ENCODE results near the gene PPM1H.
"Not testable (repeated sequence)": the region's sequence is repeated elsewhere in the genome, so short reads cannot be mapped to it uniquely, and the experiment has no call there.

PPM1H gene

DNA sequence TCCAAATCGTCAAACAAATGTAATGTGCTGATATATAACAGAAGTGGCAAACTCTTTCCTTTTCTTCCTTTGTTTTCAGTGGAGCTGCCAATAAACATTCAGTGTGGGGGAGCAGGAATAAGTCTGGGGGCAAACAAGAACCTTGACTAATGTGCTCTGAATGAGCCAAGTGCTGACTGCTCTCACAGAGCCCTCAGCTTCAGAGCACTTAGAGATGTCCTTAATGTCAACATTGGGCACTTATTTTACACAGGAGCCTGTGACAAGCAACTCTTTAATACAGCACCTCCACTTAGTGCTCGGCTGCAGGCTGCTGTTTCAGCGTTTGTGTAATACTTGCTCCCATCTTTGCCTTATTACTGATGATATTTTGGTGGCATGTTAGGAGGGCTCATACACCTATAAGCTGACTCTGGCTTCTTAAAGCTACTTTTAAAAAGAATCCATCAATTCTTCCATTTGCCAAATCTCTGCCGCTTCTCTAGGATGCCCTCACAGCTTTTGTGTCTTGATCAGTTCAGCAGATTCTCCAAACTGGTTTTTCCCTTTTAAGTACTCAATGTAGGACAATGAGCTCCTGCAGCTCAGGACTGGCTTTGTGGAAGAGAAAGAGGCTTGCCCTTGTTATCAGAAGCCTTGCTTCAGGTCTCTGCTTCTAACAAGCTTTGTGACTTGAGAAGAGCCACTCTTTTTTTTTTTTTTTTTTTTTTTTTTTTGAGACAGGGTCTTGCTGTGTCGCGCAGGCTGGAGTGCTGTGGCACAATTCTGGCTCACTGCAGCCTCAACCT lies 261.7 kb downstream of the PPM1H start:
- 91% methylated on average over 3 of the region's 6 CpGs for WGBS
- H3K27ac ChIP-seq (ENCODE audit: low read length, poor library complexity, severe bottlenecking), result no peak overlapping the region

DNA sequence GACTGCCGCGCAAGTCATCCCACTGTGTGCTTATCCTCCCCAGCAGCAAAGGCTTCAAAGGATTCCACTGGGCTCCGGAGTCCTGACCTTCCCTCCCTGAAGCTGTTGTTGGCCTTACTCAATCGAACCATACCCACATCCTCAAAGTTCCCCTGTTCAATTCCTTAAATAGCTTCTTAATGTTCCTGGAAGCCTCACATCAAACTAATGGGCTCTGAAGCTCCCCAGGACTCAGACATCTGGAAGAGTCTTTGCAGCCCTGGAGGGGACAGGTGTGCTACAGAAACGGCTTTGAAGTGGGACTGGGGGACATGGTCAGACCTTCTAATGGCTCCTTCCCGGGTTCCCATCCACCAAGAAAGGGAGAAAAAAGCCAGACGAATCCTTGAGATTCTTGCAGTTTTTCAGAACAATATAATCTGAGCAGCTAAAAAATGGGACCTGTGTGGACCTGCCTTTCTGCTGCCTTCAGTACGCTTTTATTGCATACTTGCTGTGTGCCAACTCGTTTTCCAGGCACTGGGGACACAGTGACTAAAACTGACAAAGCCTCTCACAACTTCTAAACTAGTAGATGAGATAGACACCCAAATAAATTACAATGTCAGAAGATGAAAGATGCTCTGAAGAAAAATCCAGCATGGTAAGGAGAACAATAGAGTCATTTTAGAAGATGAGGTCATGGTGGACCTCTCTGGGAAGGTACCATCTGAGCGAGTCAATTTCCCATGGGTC lies 263.8 kb downstream of the PPM1H start:
- Histone ChIP-seq H3K79me1 (replicated peaks; ENCODE audit: low read length, poor library complexity, severe bottlenecking) (no peaks in the 10 kb centered on the region), H3K27ac (ENCODE audit: low read length, poor library complexity, severe bottlenecking) (no peak overlapping the region), H4K8ac (ENCODE audit: low read length) (no peak overlapping the region), H2AK5ac (ENCODE audit: low read length, severe bottlenecking) (no peak overlapping the region), H3K4me2 (ENCODE audit: low read length, poor library complexity, severe bottlenecking) (no peak overlapping the region), H3K27me3 (ENCODE audit: control insufficient read depth in 1 of 2, insufficient read depth in 1 of 2, low read length in 2 of 2) (no peaks in the 10 kb centered on the region), H3K9ac (ENCODE audit: low read length) (no peak overlapping the region), H3K4ac (ENCODE audit: low read depth in 1 of 2, low read length in 2 of 2) (no peak overlapping the region), H3K36me3 (ENCODE audit: control insufficient read depth in 1 of 2, insufficient read depth in 2 of 2, low read depth in 1 of 2, low read length in 2 of 2) (peaks cover 0 to 4% of the 10 kb centered on the region in 2 experiments), H3K18ac (ENCODE audit: low read depth in 1 of 2, low read length in 2 of 2) (no peak overlapping the region), H3K4me3 (ENCODE audit: insufficient read depth in 1 of 2, low read depth in 1 of 2, low read length in 2 of 2) (no peak overlapping the region), H2BK12ac (ENCODE audit: low read length in 2 of 2) (no peak overlapping the region), H2BK5ac (ENCODE audit: low read depth, low read length, poor library complexity, severe bottlenecking) (no peak overlapping the region), H3K4me1 (ENCODE audit: control insufficient read depth, insufficient read depth, low read depth, low read length) (no peaks in the 10 kb centered on the region), H2BK15ac (ENCODE audit: low read depth, poor library complexity, severe bottlenecking) (no peak overlapping the region), H3K23ac (ENCODE audit: low read length in 2 of 2) (no peak overlapping the region), H4K91ac (ENCODE audit: low read length) (no peak overlapping the region), H3K14ac (ENCODE audit: low read length in 2 of 2) (no peak overlapping the region), H3K9me3 (ENCODE audit: control insufficient read depth, low read length) (no peaks in the 10 kb centered on the region), H2BK120ac (ENCODE audit: low read depth, low read length) (no peak overlapping the region), H2AFZ (ENCODE audit: low read depth, low read length) (no peak overlapping the region)
- no peak for DNase-seq
- WGBS, result 90% methylated on average over 10 of the region's 10 CpGs

More for the DNA sequence above, 261.7 kb downstream of the PPM1H start:
- H2BK5ac ChIP-seq (ENCODE audit: low read depth, low read length, poor library complexity, severe bottlenecking), result no peak overlapping the region
- no peak overlapping the region for H2AK5ac ChIP-seq (ENCODE audit: low read length, severe bottlenecking)
- H3K9ac ChIP-seq (ENCODE audit: low read length), result no peak overlapping the region
- H3K9me3 ChIP-seq (ENCODE audit: control insufficient read depth, low read length), result peaks cover 6% of the 10 kb centered on the region
- no peak overlapping the region for H2BK12ac ChIP-seq (ENCODE audit: low read length in 2 of 2)
- no peak overlapping the region for H2BK15ac ChIP-seq (ENCODE audit: low read depth, poor library complexity, severe bottlenecking)
- H3K4ac ChIP-seq (ENCODE audit: low read depth in 1 of 2, low read length in 2 of 2), result no peak overlapping the region
- no peak overlapping the region for H3K23ac ChIP-seq (ENCODE audit: low read length in 2 of 2)
- H3K4me1 ChIP-seq (ENCODE audit: control insufficient read depth, insufficient read depth, low read depth, low read length), result no peaks in the 10 kb centered on the region
- no peak overlapping the region for H4K8ac ChIP-seq (ENCODE audit: low read length)
- no peaks in the 10 kb centered on the region for H3K79me1 ChIP-seq (replicated peaks; ENCODE audit: low read length, poor library complexity, severe bottlenecking)
- no peak overlapping the region for H3K4me2 ChIP-seq (ENCODE audit: low read length, poor library complexity, severe bottlenecking)
- H3K4me3 ChIP-seq (ENCODE audit: insufficient read depth in 1 of 2, low read depth in 1 of 2, low read length in 2 of 2), result no peak overlapping the region
- H2AFZ ChIP-seq (ENCODE audit: low read depth, low read length), result no peak overlapping the region
- DNase-seq, result no peak
- no peak overlapping the region for H4K91ac ChIP-seq (ENCODE audit: low read length)
- H3K14ac ChIP-seq (ENCODE audit: low read length in 2 of 2), result no peak overlapping the region
- no peak overlapping the region for H3K18ac ChIP-seq (ENCODE audit: low read depth in 1 of 2, low read length in 2 of 2)
- no peak overlapping the region for H2BK120ac ChIP-seq (ENCODE audit: low read depth, low read length)
- peaks cover 0 to 16% of the 10 kb centered on the region in 2 experiments for H3K36me3 ChIP-seq (ENCODE audit: control insufficient read depth in 1 of 2, insufficient read depth in 2 of 2, low read depth in 1 of 2, low read length in 2 of 2)
- H3K27me3 ChIP-seq (ENCODE audit: control insufficient read depth in 1 of 2, insufficient read depth in 1 of 2, low read length in 2 of 2), result no peaks in the 10 kb centered on the region

DNA sequence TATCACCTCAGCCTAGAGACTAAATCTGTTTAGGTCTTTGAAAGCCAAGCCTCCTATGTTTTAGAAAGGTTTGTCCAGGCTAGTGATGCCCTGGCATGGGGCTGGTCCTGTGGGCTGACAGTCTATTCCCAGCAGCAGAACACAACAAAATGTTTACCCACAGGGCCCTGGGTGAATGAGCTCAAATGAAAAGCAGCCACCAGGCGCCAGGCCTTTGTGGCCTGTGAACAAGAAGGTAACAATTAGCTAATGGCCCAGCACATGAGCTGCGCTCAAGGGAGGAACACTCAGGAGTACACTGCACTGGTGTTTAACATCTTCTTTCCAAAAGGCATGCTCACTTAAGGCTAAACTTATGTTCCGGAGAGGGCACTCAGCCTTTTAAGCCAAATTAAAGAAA lies 266.2 kb downstream of the PPM1H start:
- H3K23ac ChIP-seq (ENCODE audit: low read length in 2 of 2), result no peak overlapping the region
- no peaks in the 10 kb centered on the region for H3K79me1 ChIP-seq (replicated peaks; ENCODE audit: low read length, poor library complexity, severe bottlenecking)
- H3K4me3 ChIP-seq (ENCODE audit: insufficient read depth in 1 of 2, low read depth in 1 of 2, low read length in 2 of 2), result no peak overlapping the region
- no peak overlapping the region for H2BK120ac ChIP-seq (ENCODE audit: low read depth, low read length)
- H2BK12ac ChIP-seq (ENCODE audit: low read length in 2 of 2), result no peak overlapping the region
- no peak overlapping the region for H2AK5ac ChIP-seq (ENCODE audit: low read length, severe bottlenecking)
- no peak overlapping the region for H3K27ac ChIP-seq (ENCODE audit: low read length, poor library complexity, severe bottlenecking)
- no peak overlapping the region for H3K14ac ChIP-seq (ENCODE audit: low read length in 2 of 2)
- no peak overlapping the region for H4K8ac ChIP-seq (ENCODE audit: low read length)
- peak overlapping the region in 1 of 2 experiments; percentile 28 for H3K18ac ChIP-seq (ENCODE audit: low read depth in 1 of 2, low read length in 2 of 2)
- H3K27me3 ChIP-seq (ENCODE audit: control insufficient read depth in 1 of 2, insufficient read depth in 1 of 2, low read length in 2 of 2), result no peaks in the 10 kb centered on the region
- H2BK5ac ChIP-seq (ENCODE audit: low read depth, low read length, poor library complexity, severe bottlenecking), result no peak overlapping the region
- H3K9me3 ChIP-seq (ENCODE audit: control insufficient read depth, low read length), result no peaks in the 10 kb centered on the region
- H3K4me1 ChIP-seq (ENCODE audit: control insufficient read depth, insufficient read depth, low read depth, low read length), result peaks cover 1% of the 10 kb centered on the region
- H3K36me3 ChIP-seq (ENCODE audit: control insufficient read depth in 1 of 2, insufficient read depth in 2 of 2, low read depth in 1 of 2, low read length in 2 of 2), result no peaks in the 10 kb centered on the region
- WGBS, result 96% methylated on average over 3 of the region's 3 CpGs
- no peak overlapping the region for H3K9ac ChIP-seq (ENCODE audit: low read length)
- no peak overlapping the region for H3K4me2 ChIP-seq (ENCODE audit: low read length, poor library complexity, severe bottlenecking)
- H2AFZ ChIP-seq (ENCODE audit: low read depth, low read length), result no peak overlapping the region
- H2BK15ac ChIP-seq (ENCODE audit: low read depth, poor library complexity, severe bottlenecking), result no peak overlapping the region
- DNase-seq, result no peak
- H4K91ac ChIP-seq (ENCODE audit: low read length), result no peak overlapping the region
- H3K4ac ChIP-seq (ENCODE audit: low read depth in 1 of 2, low read length in 2 of 2), result no peak overlapping the region

DNA sequence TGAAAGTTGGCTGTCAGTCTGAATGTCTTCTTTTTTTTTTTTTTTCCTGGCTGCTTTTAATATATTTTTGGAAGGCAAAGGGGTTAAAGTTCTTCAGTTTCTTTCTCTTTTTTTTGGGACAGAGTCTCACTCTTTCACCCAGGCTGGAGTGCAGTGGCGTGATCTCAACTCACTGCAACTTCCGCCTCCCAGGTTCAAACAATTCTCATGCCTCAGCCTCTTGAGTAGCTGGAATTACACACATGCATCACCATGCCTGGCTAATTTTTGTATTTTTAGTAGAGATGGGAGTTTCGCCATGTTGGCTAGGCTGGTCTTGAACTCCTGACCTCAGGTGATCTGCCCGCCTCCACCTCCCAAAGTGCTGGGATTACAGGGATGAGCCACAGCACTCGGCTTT lies 270.0 kb downstream of the PPM1H start:
- DNase-seq; H3K14ac ChIP-seq (ENCODE audit: low read length in 2 of 2); H3K23ac ChIP-seq (ENCODE audit: low read length in 2 of 2); H3K9ac ChIP-seq (ENCODE audit: low read length); H2BK120ac ChIP-seq (ENCODE audit: low read depth, low read length); H3K36me3 ChIP-seq (ENCODE audit: control insufficient read depth in 1 of 2, insufficient read depth in 2 of 2, low read depth in 1 of 2, low read length in 2 of 2); H3K18ac ChIP-seq (ENCODE audit: low read depth in 1 of 2, low read length in 2 of 2); H4K91ac ChIP-seq (ENCODE audit: low read length); H3K79me1 ChIP-seq (replicated peaks; ENCODE audit: low read length, poor library complexity, severe bottlenecking); H3K4me2 ChIP-seq (ENCODE audit: low read length, poor library complexity, severe bottlenecking); H3K4me1 ChIP-seq (ENCODE audit: control insufficient read depth, insufficient read depth, low read depth, low read length); H2AK5ac ChIP-seq (ENCODE audit: low read length, severe bottlenecking); H4K8ac ChIP-seq (ENCODE audit: low read length); H2BK12ac ChIP-seq (ENCODE audit: low read length in 2 of 2); H2AFZ ChIP-seq (ENCODE audit: low read depth, low read length); H3K27me3 ChIP-seq (ENCODE audit: control insufficient read depth in 1 of 2, insufficient read depth in 1 of 2, low read length in 2 of 2); H3K27ac ChIP-seq (ENCODE audit: low read length, poor library complexity, severe bottlenecking); H3K4ac ChIP-seq (ENCODE audit: low read depth in 1 of 2, low read length in 2 of 2); H3K9me3 ChIP-seq (ENCODE audit: control insufficient read depth, low read length); H2BK15ac ChIP-seq (ENCODE audit: low read depth, poor library complexity, severe bottlenecking); H2BK5ac ChIP-seq (ENCODE audit: low read depth, low read length, poor library complexity, severe bottlenecking); H3K4me3 ChIP-seq (ENCODE audit: insufficient read depth in 1 of 2, low read depth in 1 of 2, low read length in 2 of 2): not testable (repeated sequence)
- 100% methylated on average over 4 of the region's 5 CpGs for WGBS

Measured in mesenchymal stem cell (in vitro differentiated cells and primary cell).